Measurements from ENCODE around the gene CRYBA2. TPM values are rescaled to one million over a fixed set of nuclear protein-coding genes. Genes with fewer than 3 reads are reported as not detected.
A peak's percentile ranks its signal among the peaks of the same experiment; 100 is the strongest.

The CRYBA2 gene, protein sequence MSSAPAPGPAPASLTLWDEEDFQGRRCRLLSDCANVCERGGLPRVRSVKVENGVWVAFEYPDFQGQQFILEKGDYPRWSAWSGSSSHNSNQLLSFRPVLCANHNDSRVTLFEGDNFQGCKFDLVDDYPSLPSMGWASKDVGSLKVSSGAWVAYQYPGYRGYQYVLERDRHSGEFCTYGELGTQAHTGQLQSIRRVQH
- not detected in 2 replicates for total RNA-seq

DNA sequence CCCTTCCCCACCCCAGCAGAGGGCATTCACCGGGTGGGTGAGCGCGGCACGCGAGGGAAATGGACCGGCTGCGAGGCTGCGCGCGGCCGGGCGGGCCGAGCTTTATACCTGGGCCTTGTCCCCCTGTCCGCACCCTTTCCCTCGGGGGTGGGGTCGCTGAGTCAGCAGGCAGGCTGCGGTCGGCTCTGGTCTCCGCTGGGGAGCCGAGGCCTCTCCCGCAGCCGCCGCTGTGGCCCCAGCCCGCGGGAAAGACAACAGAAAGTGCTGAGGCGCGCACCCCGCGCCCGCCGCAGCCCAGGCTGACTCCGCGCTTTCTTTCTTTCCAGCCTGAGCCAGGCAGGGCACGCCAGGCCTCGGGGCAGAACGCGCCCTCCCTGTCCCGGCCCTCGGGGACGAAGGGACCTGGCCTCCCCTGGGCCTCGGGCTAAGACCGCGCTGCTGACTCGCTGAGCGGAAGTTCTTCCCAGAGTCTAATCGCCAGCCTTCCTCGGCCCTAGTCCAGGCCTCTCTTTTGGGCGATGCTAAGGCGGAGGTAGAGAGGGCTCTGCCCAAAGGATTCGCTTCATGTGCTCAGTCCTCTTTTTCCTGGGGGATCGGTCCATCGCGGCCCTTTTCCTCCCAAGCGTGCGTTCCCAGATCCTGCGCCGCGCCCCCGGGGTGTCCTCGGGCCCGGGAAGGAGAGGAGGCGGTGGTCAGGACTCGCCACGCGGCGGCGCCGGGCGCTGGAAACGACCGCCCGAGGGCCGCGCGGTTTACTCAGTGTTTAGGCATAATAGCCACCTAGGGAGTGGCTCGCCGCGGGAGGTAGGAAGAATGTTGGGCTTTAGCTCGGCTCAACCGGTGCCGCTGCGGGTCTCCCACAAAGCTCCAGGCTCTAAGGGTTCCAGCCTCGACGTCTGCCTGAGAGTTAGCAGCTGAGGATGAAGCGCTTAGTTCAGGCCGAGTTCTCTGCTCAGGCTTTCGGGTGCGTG is at the start of gene CRYBA2:
TSS of gene CRYBA2 (minus strand) at position 78 of the 971 bp plus-strand sequence. CDS start 246 bp downstream, outside the sequence.
- DNase-seq (ENCODE audit: low read depth in 2 of 2) = no peak

DNA sequence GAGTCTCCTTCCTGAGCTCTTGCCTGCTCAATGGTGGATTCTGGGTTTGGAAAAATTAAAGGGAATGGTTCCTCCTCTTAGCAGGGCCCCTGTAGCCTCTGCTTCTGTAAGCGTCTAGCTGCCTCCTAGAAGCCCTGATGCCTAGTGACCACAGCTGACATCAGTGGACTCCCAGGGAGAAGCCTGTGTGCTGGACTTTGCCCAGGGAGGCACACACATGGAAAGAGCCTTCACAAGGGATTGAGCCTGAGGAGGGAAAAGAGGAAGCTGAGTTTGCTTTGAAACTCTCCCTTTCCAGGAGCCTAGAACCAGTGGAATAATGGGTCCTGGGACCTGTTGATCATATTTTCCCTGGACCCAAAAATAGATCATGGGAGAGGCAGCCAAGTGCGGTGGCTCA is 49.5 kb upstream of the CRYBA2 start:
- no peak for DNase-seq (ENCODE audit: low read depth in 2 of 2)

DNA sequence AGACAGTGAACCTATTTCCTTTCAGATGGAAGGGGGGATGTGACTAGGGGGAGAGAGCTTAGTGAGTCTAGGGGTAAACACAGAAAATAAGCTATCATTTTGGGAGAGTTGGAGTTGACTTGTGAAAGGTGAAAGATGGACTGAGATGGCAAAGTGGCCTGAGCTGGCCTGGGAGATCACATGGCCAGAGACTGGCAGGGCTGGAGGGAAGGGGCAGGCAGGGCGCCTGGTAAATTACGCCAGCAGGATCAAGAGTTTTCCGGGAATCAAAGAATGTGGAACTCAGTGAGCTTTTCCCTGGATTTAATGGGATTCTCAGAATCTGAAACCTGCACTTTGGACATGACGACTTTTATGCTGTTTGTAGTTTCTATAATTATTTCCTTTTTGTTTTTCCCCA is 48.9 kb upstream of the CRYBA2 start:
- DNase-seq (ENCODE audit: low read depth in 2 of 2) = no peak

DNA sequence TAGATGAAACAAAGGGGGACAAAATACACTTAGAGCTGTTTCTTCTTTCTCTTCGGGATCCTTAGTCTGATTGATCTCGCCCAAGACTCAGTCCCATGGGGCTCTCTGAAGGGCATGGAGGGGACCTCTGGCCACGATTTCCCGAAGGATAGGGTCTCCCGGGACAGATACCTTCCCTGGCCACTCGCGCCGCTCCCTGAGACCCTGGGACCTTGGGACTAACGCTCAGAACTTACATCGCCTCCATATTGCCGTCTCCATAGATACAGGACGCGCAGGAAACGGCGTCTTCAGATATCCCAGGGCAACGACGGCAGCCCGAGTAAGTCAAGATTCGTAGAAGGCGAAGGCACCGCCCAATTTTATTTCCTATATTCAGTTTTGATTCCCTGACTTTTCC is 48.0 kb upstream of the CRYBA2 start, which contains the start of gene CFAP65:
TSS of gene CFAP65 (minus strand) at position 265 of the 400 bp plus-strand sequence. CDS start 2,468 bp downstream, outside the sequence.
- DNase-seq (ENCODE audit: low read depth in 2 of 2) = peak in 1 of 2 donors; percentile 39

DNA sequence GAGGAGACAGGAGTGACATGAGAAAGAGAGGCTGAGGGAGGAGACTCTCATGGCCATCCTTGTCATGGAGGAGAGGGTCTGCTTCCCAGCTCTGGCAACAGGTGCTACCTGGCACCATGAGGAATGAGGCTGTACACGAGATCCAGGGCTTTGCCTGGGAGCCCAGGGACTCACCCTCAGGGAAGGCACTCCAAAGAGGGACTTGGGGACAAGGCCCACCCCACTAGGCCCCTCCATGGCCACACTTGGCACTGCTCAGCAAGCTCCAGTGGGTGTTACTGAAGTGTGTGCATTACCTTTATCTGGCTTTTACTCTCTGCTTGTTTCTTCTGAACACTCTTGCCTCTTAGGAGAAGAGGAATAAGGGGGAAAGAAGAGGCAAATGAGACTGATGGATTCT is 45.4 kb upstream of the CRYBA2 start:
- DNase-seq (ENCODE audit: low read depth in 2 of 2) = no peak

DNA sequence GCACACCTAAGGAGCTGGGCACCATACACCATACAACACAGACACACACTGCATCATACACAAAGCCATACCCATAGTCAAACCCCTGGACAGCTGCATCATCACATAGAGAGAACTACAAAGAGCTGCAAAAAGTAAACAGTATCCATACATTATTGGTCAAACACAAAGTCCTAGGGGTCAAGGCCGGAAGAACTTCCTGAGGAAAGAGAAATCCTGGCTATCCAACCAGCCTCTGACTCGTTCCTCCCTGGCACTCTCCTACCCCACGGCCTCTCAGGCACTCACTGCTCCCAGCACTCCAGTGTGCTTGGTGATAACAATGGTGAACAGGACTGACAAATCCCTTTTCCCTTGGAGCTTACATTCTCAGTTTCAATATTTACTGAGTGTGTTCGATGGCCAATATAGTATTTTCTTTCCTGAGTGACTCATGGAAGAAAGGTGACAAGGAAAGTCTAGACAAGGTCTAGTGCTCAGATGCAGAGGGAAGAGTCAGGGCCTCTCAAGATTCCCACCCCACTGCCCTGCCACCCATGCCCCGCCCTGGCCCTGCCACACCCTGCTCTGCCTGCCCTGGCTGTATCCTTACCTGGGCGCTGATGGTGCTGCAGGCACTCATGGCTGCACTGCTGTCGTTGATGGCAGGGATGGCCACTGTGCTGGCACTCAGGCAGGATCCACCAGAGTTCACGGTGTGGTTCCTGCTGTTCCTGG is 44.7 kb upstream of the CRYBA2 start:
- no peak for DNase-seq (ENCODE audit: low read depth in 2 of 2)

DNA sequence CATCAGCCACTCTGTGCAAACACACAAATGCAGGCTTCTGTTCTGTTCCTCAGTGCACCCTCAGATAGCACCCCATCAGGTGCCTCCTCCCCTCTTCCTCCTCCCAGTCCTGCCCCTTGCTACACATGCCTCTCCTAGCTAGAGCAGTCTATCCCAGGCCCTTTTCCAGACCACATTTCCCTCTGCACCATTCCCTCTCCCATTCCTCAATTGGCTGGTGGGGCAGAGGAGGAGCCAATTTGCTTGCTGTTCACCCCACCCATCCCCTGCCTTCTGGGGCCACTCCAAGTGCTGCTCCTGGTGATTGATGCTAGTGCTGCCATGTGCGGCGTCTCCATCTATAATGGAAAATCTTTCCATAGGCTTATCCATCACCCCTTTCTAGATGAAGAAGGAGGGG is 42.7 kb upstream of the CRYBA2 start:
- no peak for DNase-seq (ENCODE audit: low read depth in 2 of 2)

DNA sequence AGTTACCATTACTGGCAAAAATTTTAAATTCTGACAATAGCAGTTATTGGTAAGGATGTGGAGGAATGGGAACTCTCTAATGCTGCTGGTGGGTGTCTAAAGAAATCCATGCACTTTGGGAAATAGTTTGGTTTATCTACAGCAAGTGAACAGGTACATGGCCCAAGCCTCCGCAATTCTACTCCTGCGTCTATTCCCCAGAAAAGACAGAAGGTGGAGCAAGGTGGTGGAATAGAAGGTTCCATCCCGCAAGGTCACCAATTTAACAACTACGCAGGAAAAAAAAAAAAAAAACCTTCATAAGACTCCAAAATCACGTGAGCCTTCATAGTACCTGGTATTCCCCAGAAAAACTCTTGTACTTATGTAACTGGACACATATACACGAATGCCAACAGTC is 41.6 kb upstream of the CRYBA2 start:
- no peak for DNase-seq (ENCODE audit: low read depth in 2 of 2)

DNA sequence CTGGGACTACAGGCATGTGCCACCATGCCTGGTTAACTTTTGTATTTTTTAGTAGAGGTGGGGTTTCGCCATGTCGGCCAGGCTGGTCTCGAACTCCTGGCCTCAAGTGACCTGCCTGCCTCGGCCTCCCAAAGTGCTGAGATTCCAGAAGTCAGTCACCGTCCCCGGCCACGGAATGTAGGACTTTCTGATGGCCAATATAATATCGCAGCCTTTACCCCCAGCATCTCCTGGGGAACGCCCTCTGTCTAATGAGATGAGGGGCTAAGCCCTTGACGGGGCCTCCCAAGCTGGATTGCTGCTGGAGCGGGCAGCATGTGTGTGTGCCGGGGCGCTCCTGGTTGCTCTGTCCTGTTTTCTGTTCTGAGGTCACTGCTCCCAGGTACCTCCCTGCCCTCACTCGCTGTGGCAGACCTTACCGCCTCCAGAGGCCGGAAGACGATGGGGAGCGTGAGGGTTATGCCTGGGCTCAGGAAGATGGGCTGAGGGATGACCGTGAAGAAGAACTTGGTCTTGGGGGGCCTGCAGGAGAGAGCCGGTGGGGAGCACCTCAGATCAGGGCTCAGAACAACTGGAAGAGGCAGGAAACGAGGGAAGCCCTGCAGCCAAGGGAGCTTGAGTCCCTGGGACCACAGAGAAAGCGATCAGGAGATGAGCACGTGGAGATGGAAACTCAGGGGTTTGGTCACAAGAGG is 39.0 kb upstream of the CRYBA2 start:
- no peak for DNase-seq (ENCODE audit: low read depth in 2 of 2)

DNA sequence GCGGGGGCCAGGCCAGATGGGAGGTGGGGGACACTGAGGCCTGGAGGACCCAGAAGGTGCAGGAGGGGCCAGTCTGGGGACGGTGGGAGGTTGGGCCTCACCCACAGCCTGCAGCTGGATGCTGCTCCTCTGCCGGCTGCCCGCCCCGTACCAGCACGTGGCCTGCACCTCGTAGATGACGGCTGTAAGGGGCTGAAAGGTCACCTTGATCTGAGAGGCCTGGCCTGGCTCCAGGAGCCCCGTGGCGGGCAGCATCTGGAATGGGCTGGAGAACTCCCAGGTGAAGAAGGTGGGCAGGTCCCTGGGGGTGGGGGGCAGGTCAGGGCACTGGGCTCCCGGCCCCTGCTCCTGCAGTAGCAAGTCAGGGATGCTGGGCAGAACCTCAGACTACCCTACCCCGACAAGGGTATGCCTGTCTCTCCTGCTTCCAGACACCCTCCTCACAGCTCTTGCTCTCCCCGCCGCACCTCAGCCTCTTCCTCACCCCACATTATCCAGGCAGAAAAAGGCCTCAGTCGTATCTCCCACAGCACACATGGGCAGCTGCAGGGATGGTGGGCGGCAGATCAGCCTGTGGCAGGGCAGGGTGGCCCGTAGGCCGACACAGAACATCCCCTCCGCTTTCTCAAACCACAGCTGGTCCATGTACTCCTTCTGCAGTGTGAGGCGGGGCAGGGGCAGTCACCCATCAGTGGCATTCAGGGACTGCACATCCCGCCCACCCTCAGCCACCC is 38.0 kb upstream of the CRYBA2 start:
- DNase-seq (ENCODE audit: low read depth in 2 of 2) = no peak

DNA sequence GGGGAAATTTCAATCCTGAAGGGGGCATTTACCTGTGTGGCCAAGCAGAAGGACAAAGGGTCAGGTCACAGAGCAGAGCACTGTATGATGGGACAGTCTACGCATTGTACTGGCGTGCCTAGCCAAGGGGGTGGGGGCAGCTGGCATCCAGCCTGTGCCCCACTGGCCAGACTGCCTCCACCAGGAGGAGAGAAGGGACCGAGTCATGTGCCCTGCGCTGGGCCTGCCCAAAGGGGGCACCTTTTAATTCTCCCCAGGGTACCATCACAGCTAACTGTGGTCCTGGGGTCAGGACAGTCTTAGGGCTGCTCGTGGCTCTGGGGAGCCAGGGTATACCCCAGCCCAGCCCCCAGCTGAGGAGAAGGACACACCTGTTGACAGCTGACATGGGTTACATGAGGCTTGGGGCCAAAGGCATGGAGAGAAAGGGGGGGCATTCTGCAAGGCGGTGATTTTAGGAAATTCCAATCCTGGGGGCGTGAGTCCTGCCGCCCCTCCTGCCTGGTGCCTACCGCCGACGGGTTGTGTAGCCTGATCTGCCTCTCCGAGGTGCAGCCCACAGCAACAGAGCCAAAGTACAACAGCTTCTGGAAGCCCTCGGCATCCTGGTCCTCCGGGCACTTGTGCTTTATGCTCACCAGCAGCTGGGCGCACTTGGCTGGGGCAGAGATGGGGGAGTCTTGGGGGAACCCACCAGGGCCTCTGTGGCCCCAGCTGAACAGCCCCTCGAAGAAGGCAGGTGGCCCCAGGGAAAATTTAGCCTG is 37.1 kb upstream of the CRYBA2 start:
- no peak for DNase-seq (ENCODE audit: low read depth in 2 of 2)

DNA sequence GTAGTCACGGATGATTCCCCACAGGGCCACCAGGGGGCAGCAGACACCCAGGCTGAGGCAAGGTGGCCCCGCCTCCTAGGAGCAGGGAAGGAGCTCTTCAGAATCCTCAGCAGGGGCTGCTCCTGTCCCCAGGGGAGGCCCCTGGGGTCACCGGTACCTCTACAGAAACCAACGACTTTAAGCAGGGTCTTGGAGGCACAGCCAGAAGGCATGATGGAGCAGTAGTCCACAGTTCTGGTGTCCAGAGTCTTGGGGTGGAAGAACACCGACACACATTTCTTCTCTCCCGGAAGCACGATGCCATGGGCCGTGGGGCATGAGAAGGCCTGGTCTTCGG is 36.6 kb upstream of the CRYBA2 start:
- DNase-seq (ENCODE audit: low read depth in 2 of 2) = peak; percentile 38 to 69

DNA sequence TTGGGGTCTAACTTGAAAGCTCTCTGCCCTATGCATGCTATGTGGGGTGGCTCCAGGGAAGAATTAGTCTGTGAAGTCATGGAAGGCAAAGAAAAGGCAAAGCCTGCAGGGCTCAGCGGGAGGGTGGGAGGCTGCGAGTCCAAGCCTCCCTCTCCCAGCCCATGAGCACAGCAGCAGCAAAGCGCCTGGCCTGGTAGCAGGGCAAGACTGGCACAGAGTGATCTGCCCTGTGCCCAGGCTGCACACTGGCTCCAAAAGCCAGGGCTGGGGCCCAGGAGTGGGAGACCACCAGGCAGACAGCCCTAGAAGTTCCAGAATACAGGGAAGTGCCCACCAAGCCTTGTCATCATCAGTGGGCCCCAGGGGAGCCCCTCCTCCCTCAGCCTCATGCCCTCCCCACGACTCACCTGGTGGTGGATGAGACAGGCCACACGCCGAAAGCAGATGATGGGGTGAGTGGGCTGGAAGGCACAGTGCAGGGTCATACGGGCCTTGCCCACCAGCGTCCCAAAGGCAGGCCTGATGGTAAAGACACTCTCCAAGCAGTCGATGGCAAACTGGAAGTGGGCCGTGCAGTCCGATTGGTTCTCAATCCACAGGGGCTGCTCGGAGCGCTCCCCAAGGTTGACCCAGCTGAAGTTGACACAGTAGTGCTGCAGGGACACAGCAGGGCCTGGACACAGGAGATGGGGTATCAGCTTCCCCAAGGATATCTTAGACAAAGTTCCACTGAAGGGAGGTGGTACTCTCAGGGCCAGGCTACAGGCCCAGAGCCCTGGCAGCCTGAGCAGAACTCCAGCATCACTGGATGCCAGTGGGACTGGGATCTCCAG is 36.0 kb upstream of the CRYBA2 start:
- DNase-seq (ENCODE audit: low read depth in 2 of 2) = no peak

DNA sequence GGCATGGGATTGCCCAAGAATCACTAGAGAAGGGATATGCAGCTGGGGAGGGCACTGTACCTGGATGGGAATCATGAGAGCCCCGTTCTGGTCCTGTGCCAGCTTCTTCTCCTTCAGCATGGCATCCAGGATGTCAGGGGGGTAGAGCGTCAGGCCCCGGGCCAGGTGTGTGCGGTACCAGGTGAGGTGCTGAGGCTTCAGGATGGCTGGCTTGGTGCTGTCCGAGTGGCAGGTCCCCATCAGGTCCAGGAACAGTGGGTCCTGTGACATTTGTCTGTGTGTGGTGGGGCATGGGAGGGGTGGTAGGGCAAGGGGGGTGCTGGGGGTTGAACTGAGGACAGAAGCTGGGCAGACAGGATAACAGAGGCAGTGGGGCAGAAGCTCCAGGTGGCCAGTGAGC is 34.9 kb upstream of the CRYBA2 start:
- DNase-seq (ENCODE audit: low read depth in 2 of 2) = no peak

DNA sequence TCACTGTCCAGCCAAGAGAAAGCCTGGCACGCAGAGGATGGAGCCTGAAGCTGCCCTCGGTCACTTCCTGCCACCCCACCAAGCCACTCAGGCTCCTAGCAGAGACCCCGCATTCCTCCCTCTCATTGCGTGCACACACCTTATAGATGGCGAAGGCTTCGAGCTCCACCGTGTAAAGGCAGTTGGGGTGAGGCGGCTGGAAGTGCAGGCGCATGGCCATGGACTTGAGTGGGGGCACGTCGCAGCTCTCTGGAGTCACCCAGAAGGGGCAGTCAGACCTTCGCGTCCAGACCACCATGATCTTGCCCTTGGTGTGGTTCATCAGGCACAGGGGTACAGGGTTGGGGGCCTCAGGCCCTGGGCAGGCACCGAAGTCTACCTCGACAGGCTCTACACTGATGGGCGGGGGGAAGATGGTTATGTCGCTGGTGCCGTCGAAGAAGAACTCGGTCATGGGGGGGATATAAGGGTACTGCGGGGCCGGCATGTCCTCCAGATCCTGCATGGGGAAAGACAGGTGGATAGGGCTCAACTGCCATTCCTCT is 34.4 kb upstream of the CRYBA2 start:
- DNase-seq (ENCODE audit: low read depth in 2 of 2) = no peak

DNA sequence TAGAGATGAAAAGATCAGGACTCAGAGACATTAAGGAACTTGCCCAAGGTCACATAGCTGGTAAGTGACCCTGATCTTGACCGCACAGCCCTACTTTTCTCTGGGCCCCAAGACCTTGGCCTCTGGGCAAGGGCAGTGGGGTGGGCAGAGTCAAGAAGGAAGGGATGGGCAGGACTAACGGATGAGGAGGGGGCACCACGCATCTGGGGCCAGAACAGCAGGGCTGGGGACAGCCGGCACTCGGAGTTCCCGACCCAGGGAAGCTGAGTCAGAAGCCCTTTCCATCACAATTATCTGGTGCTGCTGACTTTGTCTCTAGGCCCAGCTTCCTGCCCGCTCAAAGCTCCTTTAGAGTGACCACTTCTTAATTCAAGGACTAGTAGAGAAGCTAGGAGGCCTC is 33.7 kb upstream of the CRYBA2 start:
- no peak for DNase-seq (ENCODE audit: low read depth in 2 of 2)

DNA sequence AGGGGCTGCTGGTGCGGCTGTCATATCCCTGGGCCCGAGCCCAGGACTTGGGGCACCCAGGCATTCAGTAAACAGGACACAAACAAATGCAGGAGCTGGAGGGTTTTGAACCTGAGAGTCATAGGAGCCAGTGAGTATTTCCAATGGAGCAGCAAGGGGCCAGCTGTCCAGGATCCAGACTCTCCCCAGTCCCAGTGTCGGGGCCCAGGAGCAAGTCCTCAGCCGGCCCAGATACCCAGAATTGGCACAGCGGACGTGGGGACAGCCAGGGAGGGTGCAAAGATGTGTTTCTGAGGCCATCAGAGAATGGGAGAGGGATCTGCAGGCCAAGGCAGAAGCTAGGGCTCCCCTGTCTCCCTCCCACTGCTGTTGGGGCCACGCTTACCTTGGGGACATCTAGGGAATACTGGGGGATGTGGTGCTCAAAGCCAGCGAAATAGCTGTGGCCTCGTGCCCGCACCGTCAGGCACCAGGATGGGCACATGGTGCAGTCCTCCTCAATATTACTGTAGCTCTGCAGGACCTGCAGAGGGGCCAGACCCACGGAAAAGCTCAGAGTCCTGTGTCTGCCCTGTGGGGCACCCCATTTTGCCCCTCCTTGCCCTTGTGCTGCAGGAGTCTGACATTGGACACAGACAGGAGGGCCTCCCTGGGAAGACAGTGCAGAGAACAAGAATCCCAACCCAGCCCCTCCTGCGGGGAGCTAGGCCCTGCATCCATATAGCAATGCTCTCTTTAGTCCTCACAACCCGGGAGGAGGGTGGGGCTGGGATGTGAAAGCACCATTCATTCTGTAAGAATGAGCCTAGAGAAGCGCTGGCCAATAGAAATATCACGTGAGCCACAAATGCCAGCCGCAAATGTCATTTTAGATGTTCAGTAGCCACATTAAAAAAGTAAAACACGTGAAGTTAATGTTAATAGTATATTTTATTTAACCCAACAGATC is 32.7 kb upstream of the CRYBA2 start:
- no peak for DNase-seq (ENCODE audit: low read depth in 2 of 2)

DNA sequence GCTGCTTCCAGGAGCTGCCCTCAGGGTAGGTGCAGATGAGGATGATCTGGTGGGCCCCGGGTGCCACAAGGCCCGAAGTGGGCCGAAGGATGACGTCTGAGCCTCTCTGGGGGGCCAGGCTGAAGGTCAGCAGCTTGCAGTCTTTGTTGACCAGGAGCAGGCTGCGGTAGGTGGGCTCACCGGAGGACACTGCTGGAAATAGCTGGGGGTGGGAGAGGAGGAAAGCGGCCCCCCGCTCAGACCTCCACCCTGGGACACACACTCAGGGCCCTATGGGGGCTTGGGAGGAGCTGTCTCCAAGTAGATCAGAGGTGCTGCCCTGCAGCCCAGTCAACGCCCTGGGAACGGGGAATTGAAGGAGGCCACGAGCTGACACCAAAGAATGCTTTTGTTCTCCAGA is 30.8 kb upstream of the CRYBA2 start:
- no peak for DNase-seq (ENCODE audit: low read depth in 2 of 2)
